Measurements from ENCODE around the gene MROH8. TPM values are rescaled to one million over a fixed set of nuclear protein-coding genes. Genes with fewer than 3 reads are reported as not detected.

The MROH8 gene
- total RNA-seq, 2 experiments from 2014 or later: 1.3 to 5.7 TPM

- ChIA-PET CTCF (ENCODE audit: unreplicated experiment) (no interaction called here), POLR2A (no interaction called here)
- H3K4me1 ChIP-seq (ENCODE audit: insufficient read depth, low read length, poor library complexity, severe bottlenecking): no peaks in the 10 kb centered on the region
- no peak for DNase-seq (ENCODE audit: low spot score)
- H3K36me3 ChIP-seq (ENCODE audit: insufficient read depth, low read length): no peaks in the 10 kb centered on the region
- no TSS peak for BruUV-seq (replicated peaks)
- H3K9me2 ChIP-seq (ENCODE audit: insufficient read depth, low read length): no peaks in the 10 kb centered on the region
- no peak overlapping the region for H2AFZ ChIP-seq (ENCODE audit: low read length)
- H4K20me1 ChIP-seq (ENCODE audit: insufficient read depth, low read length): no peaks in the 10 kb centered on the region
- intact Hi-C loops (cut with micrococcal nuclease; ENCODE audit: unreplicated experiment): no loop called here
- no peak overlapping the region for H3K4me2 ChIP-seq (ENCODE audit: low read length)
- H3K27ac ChIP-seq (ENCODE audit: low read depth, low read length, poor library complexity, severe bottlenecking): no peak overlapping the region
- no peaks in the 10 kb centered on the region for H3K9me3 ChIP-seq (ENCODE audit: low read length)
- no peaks in the 10 kb centered on the region for H3K79me2 ChIP-seq (ENCODE audit: insufficient read depth, low read depth, low read length)
- H3K4me3 ChIP-seq (ENCODE audit: low read depth, low read length, poor library complexity, severe bottlenecking): no peak overlapping the region
- TF ChIP-seq CTCF (conservative IDR thresholded peaks at IDR 0.05; ENCODE audit: low read length) (no peak), EZH2phosphoT487 (IDR thresholded peaks at IDR 0.05; ENCODE audit: borderline replicate concordance, low read depth, low read length) (no peak)
These were observed 32.1 kb downstream of the MROH8 start for GRCh38 chr20:37147250-37147649.

- POLR2A ChIA-PET: interaction anchor here (0.6 to 1.1 kb wide), 4 partner anchors 9 to 327 kb away, joined by 3 to 6 read pairs (median 3); no protein-coding TSS in a partner anchor
- Histone ChIP-seq H3K9me3 (ENCODE audit: low read length) (no peaks in the 10 kb centered on the region), H3K27ac (ENCODE audit: low read depth, low read length, poor library complexity, severe bottlenecking) (no peak overlapping the region), H4K20me1 (ENCODE audit: insufficient read depth, low read length) (no peaks in the 10 kb centered on the region), H2AFZ (ENCODE audit: low read length) (no peak overlapping the region), H3K9me2 (ENCODE audit: insufficient read depth, low read length) (no peaks in the 10 kb centered on the region), H3K4me2 (ENCODE audit: low read length) (no peak overlapping the region), H3K79me2 (ENCODE audit: insufficient read depth, low read depth, low read length) (no peaks in the 10 kb centered on the region), H3K4me1 (ENCODE audit: insufficient read depth, low read length, poor library complexity, severe bottlenecking) (no peaks in the 10 kb centered on the region), H3K36me3 (ENCODE audit: insufficient read depth, low read length) (no peaks in the 10 kb centered on the region), H3K4me3 (ENCODE audit: low read depth, low read length, poor library complexity, severe bottlenecking) (no peak overlapping the region)
- no peak for TF ChIP-seq EZH2phosphoT487 (IDR thresholded peaks at IDR 0.05; ENCODE audit: borderline replicate concordance, low read depth, low read length)
- no peak for TF ChIP-seq CTCF (conservative IDR thresholded peaks at IDR 0.05; ENCODE audit: low read length)
- BruUV-seq (replicated peaks): no TSS peak
- DNase-seq (ENCODE audit: low spot score): no peak
- CTCF ChIA-PET (ENCODE audit: unreplicated experiment): no interaction called here
- intact Hi-C loops (cut with micrococcal nuclease; ENCODE audit: unreplicated experiment): no loop called here
These were observed 34.4 kb downstream of the MROH8 start for GRCh38 chr20:37144856-37145404.

GRCh38 chr20:37142708-37143107 lies 36.6 kb downstream of the MROH8 start:
- Histone ChIP-seq H4K20me1 (ENCODE audit: insufficient read depth, low read length) (no peaks in the 10 kb centered on the region), H3K36me3 (ENCODE audit: insufficient read depth, low read length) (no peaks in the 10 kb centered on the region), H3K79me2 (ENCODE audit: insufficient read depth, low read depth, low read length) (no peaks in the 10 kb centered on the region), H3K9me3 (ENCODE audit: low read length) (no peaks in the 10 kb centered on the region), H2AFZ (ENCODE audit: low read length) (no peak overlapping the region), H3K4me3 (ENCODE audit: low read depth, low read length, poor library complexity, severe bottlenecking) (no peak overlapping the region), H3K9me2 (ENCODE audit: insufficient read depth, low read length) (no peaks in the 10 kb centered on the region), H3K4me2 (ENCODE audit: low read length) (no peak overlapping the region), H3K4me1 (ENCODE audit: insufficient read depth, low read length, poor library complexity, severe bottlenecking) (no peaks in the 10 kb centered on the region), H3K27ac (ENCODE audit: low read depth, low read length, poor library complexity, severe bottlenecking) (no peak overlapping the region)
- no TSS peak for BruUV-seq (replicated peaks)
- ChIA-PET CTCF (ENCODE audit: unreplicated experiment) (no interaction called here), POLR2A (no interaction called here)
- intact Hi-C loops (cut with micrococcal nuclease; ENCODE audit: unreplicated experiment): no loop called here
- no peak for DNase-seq (ENCODE audit: low spot score)
- TF ChIP-seq EZH2phosphoT487 (IDR thresholded peaks at IDR 0.05; ENCODE audit: borderline replicate concordance, low read depth, low read length) (no peak), CTCF (conservative IDR thresholded peaks at IDR 0.05; ENCODE audit: low read length) (no peak)

All from OCI-LY7 (cell line).